HG03439 (cell line): ENCODE data around the gene KISS1.

Experiments used
- ATAC-seq: cut with Tn5 transposase; IDR thresholded peaks from one replicate; pipeline ENCODE4 v1.9.1; 2021; ENCODE audit warnings: mild to moderate bottlenecking, moderate library complexity; ENCODE audit not compliant: unreplicated experiment

Gene KISS1

GRCh38 chr1:204161609-204162493 is 34.4 kb downstream of the KISS1 start:
- no peak for ATAC-seq

GRCh38 chr1:204157962-204158361 is 38.3 kb downstream of the KISS1 start:
- no peak for ATAC-seq

- ATAC-seq = no peak
Measured at GRCh38 chr1:204155881-204156280, 40.4 kb downstream of the KISS1 start.

GRCh38 chr1:204154568-204155255 is 41.6 kb downstream of the KISS1 start:
- no peak for ATAC-seq

GRCh38 chr1:204153667-204154066 is 42.6 kb downstream of the KISS1 start:
- ATAC-seq = no peak

- no peak for ATAC-seq
Measured at GRCh38 chr1:204152310-204153044, 43.8 kb downstream of the KISS1 start.

- ATAC-seq = no peak
Measured at GRCh38 chr1:204151552-204152309, 44.6 kb downstream of the KISS1 start, which contains the start of gene ETNK2. Gene ETNK2, minus strand, starts transcription at chr1:204152044. Its CDS starts 192 bp downstream, at chr1:204151852.

- ATAC-seq = no peak
Measured at GRCh38 chr1:204150702-204151551, 45.4 kb downstream of the KISS1 start.

- no peak for ATAC-seq
Measured at GRCh38 chr1:204149635-204150565, 46.4 kb downstream of the KISS1 start.

- no peak for ATAC-seq
Measured at GRCh38 chr1:204149107-204149506, 47.2 kb downstream of the KISS1 start.

GRCh38 chr1:204147406-204148383 is 48.6 kb downstream of the KISS1 start:
- ATAC-seq = no peak

GRCh38 chr1:204146965-204147364 is 49.3 kb downstream of the KISS1 start:
- no peak for ATAC-seq

GRCh38 chr1:204146309-204146708 is 50.0 kb downstream of the KISS1 start:
- no peak for ATAC-seq

- ATAC-seq = no peak
Measured at GRCh38 chr1:204145033-204145504, 51.2 kb downstream of the KISS1 start.

- ATAC-seq = no peak
Measured at GRCh38 chr1:204143276-204144041, 52.8 kb downstream of the KISS1 start.
